ENCODE measurements around the gene PRKCE. TPM values are rescaled to one million over a fixed set of nuclear protein-coding genes. Genes with fewer than 3 reads are reported as not detected.

PRKCE gene
- total and polyA plus RNA-seq, 3 donors from 2014 or later = 27.4 to 35.8 (median 33.1) TPM

- no peak overlapping the region for H3K27ac ChIP-seq
- peaks cover 6% of the 10 kb centered on the region for H3K4me1 ChIP-seq
- H3K27me3 ChIP-seq = no peaks in the 10 kb centered on the region
- TF ChIP-seq POLR2A (IDR thresholded peaks at IDR 0.05) = no peak
- TF ChIP-seq, protein P1, sequence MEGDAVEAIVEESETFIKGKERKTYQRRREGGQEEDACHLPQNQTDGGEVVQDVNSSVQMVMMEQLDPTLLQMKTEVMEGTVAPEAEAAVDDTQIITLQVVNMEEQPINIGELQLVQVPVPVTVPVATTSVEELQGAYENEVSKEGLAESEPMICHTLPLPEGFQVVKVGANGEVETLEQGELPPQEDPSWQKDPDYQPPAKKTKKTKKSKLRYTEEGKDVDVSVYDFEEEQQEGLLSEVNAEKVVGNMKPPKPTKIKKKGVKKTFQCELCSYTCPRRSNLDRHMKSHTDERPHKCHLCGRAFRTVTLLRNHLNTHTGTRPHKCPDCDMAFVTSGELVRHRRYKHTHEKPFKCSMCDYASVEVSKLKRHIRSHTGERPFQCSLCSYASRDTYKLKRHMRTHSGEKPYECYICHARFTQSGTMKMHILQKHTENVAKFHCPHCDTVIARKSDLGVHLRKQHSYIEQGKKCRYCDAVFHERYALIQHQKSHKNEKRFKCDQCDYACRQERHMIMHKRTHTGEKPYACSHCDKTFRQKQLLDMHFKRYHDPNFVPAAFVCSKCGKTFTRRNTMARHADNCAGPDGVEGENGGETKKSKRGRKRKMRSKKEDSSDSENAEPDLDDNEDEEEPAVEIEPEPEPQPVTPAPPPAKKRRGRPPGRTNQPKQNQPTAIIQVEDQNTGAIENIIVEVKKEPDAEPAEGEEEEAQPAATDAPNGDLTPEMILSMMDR (IDR thresholded peaks at IDR 0.05) = no peak
- DNase-seq = no peak
- no peak overlapping the region for H3K4me3 ChIP-seq
- intact Hi-C loops (cut with DNase I; ENCODE audit: low total_unique reads) = no loop called here
- WGBS, 2 donors = 85 to 87% methylated on average over 8 of the region's 8 CpGs
- H3K9me3 ChIP-seq = no peaks in the 10 kb centered on the region
- no peaks in the 10 kb centered on the region for H3K36me3 ChIP-seq (ENCODE audit: low read depth, missing control alignments)
Observed at GRCh38 chr2:45891719-45892424, 240.4 kb downstream of the PRKCE start.

DNA sequence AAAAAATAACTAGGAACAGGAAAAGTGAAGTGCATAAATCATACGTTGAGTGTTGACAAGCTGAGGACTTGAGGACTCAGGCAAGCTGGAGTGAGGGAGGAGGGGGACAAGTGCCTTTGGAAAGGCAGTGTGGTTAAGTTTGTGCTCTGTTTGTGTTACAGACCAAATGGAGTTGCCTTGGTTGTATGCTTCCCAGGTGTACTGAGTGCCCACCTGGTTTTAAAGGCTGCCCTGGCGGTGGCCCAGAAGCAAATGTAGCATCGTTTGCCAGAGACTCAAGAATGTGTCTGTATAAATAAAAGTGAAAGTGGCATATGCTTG, 240.9 kb downstream of the PRKCE start:
- DNase-seq = no peak
- H3K27me3 ChIP-seq = no peaks in the 10 kb centered on the region
- WGBS, 2 donors = 75 to 84% methylated on average over 3 of the region's 3 CpGs
- H3K9me3 ChIP-seq = no peaks in the 10 kb centered on the region
- no peaks in the 10 kb centered on the region for H3K36me3 ChIP-seq (ENCODE audit: low read depth, missing control alignments)
- H3K4me1 ChIP-seq = peaks cover 6% of the 10 kb centered on the region
- no peak overlapping the region for H3K4me3 ChIP-seq
- H3K27ac ChIP-seq = no peak overlapping the region
- TF ChIP-seq POLR2A (IDR thresholded peaks at IDR 0.05) = no peak
- TF ChIP-seq, protein P1 (IDR thresholded peaks at IDR 0.05) = no peak
- intact Hi-C loops (cut with DNase I; ENCODE audit: low total_unique reads) = no loop called here

- Histone ChIP-seq H3K4me1 (peaks cover 6% of the 10 kb centered on the region), H3K36me3 (ENCODE audit: low read depth, missing control alignments) (no peaks in the 10 kb centered on the region), H3K9me3 (no peaks in the 10 kb centered on the region), H3K27me3 (no peaks in the 10 kb centered on the region), H3K4me3 (no peak overlapping the region), H3K27ac (no peak overlapping the region)
- TF ChIP-seq, protein P1 (IDR thresholded peaks at IDR 0.05) = no peak
- WGBS, 2 donors = 73 to 75% methylated on average over 7 of the region's 7 CpGs
- DNase-seq = no peak
- intact Hi-C loops (cut with DNase I; ENCODE audit: low total_unique reads) = no loop called here
Observed at GRCh38 chr2:45892757-45893156, 241.3 kb downstream of the PRKCE start.

- H3K4me3 ChIP-seq = no peak overlapping the region
- no peak for DNase-seq
- H3K9me3 ChIP-seq = no peaks in the 10 kb centered on the region
- H3K4me1 ChIP-seq = peaks cover 18% of the 10 kb centered on the region
- H3K27ac ChIP-seq = no peak overlapping the region
- no peaks in the 10 kb centered on the region for H3K36me3 ChIP-seq (ENCODE audit: low read depth, missing control alignments)
- WGBS, 2 donors = 93 to 95% methylated on average over 4 of the region's 4 CpGs
- intact Hi-C loops (cut with DNase I; ENCODE audit: low total_unique reads) = no loop called here
- no peak for TF ChIP-seq POLR2A (IDR thresholded peaks at IDR 0.05)
- TF ChIP-seq, protein P1 (IDR thresholded peaks at IDR 0.05) = no peak
- H3K27me3 ChIP-seq = no peaks in the 10 kb centered on the region
Observed at GRCh38 chr2:45894211-45894610, 242.7 kb downstream of the PRKCE start.

GRCh38 chr2:45895241-45895861, 243.9 kb downstream of the PRKCE start:
- Histone ChIP-seq H3K27ac (no peak overlapping the region), H3K27me3 (no peaks in the 10 kb centered on the region), H3K36me3 (ENCODE audit: low read depth, missing control alignments) (no peaks in the 10 kb centered on the region), H3K4me1 (peaks cover 12% of the 10 kb centered on the region), H3K9me3 (no peaks in the 10 kb centered on the region), H3K4me3 (no peak overlapping the region)
- TF ChIP-seq POLR2A (IDR thresholded peaks at IDR 0.05) = no peak
- TF ChIP-seq, protein P1 (IDR thresholded peaks at IDR 0.05) = no peak
- 91 to 94% methylated on average over 8 of the region's 8 CpGs for WGBS, 2 donors
- intact Hi-C loops (cut with DNase I; ENCODE audit: low total_unique reads) = no loop called here
- no peak for DNase-seq
